ENCODE results near the gene DOP1A. TPM values are rescaled to one million over a fixed set of nuclear protein-coding genes. Genes with fewer than 3 reads are reported as not detected.

The DOP1A gene
- total RNA-seq, 4 donors from 2014 or later: 30.6 to 43.5 (median 37.9) TPM

- TF ChIP-seq CTCF (IDR thresholded peaks at IDR 0.05) (no peak), POLR2A (IDR thresholded peaks at IDR 0.05) (no peak), EP300 (IDR thresholded peaks at IDR 0.05) (no peak)
- WGBS, 2 donors: 95% methylated on average over 2 of the region's 2 CpGs
- Histone ChIP-seq H3K27ac (no peak overlapping the region), H3K36me3 (peaks cover 0 to 94% (median 19%) of the 10 kb centered on the region in 3 donors), H3K9me3 (no peaks in the 10 kb centered on the region), H3K4me1 (no peaks in the 10 kb centered on the region), H3K4me3 (no peak overlapping the region), H3K27me3 (no peaks in the 10 kb centered on the region)
- DNase-seq (ENCODE audit: low spot score in 2 of 2): no peak
Measured at GRCh38 chr6:83127976-83128375, 60.5 kb downstream of the DOP1A start.

GRCh38 chr6:83132121-83132520 lies 64.7 kb downstream of the DOP1A start:
- Histone ChIP-seq H3K4me3 (no peak overlapping the region), H3K27ac (no peak overlapping the region), H3K9me3 (no peaks in the 10 kb centered on the region), H3K4me1 (no peaks in the 10 kb centered on the region), H3K36me3 (peaks cover 0 to 83% (median 10%) of the 10 kb centered on the region in 3 donors), H3K27me3 (no peaks in the 10 kb centered on the region)
- TF ChIP-seq EP300 (IDR thresholded peaks at IDR 0.05): no peak
- no peak for DNase-seq (ENCODE audit: low spot score in 2 of 2)
- 92 to 94% methylated on average over 3 of the region's 3 CpGs for WGBS, 2 donors

- 88 to 93% methylated on average over 5 of the region's 5 CpGs for WGBS, 2 donors
Measured at GRCh38 chr6:83138118-83138722, 70.7 kb downstream of the DOP1A start.

GRCh38 chr6:83138758-83139157 lies 71.3 kb downstream of the DOP1A start:
- no peaks in the 10 kb centered on the region for H3K9me3 ChIP-seq
- TF ChIP-seq EP300 (IDR thresholded peaks at IDR 0.05) (no peak), CTCF (IDR thresholded peaks at IDR 0.05) (no peak), POLR2A (IDR thresholded peaks at IDR 0.05) (no peak)
- DNase-seq (ENCODE audit: low spot score in 2 of 2): no peak
- H3K36me3 ChIP-seq: peaks cover 0 to 92% (median 0%) of the 10 kb centered on the region in 3 donors
- no peak overlapping the region for H3K4me3 ChIP-seq
- WGBS, 2 donors: 79 to 88% methylated on average over 3 of the region's 3 CpGs
- no peaks in the 10 kb centered on the region for H3K27me3 ChIP-seq
- H3K27ac ChIP-seq: no peak overlapping the region
- H3K4me1 ChIP-seq: no peaks in the 10 kb centered on the region

More at GRCh38 chr6:83138118-83138722, 70.7 kb downstream of the DOP1A start:
- Histone ChIP-seq H3K36me3 (peaks cover 0 to 86% (median 0%) of the 10 kb centered on the region in 3 donors), H3K4me1 (no peaks in the 10 kb centered on the region), H3K27me3 (no peaks in the 10 kb centered on the region), H3K27ac (no peak overlapping the region), H3K4me3 (no peak overlapping the region), H3K9me3 (no peaks in the 10 kb centered on the region)
- no peak for TF ChIP-seq CTCF (IDR thresholded peaks at IDR 0.05)
- no peak for TF ChIP-seq POLR2A (IDR thresholded peaks at IDR 0.05)
- no peak for TF ChIP-seq EP300 (IDR thresholded peaks at IDR 0.05)
- DNase-seq (ENCODE audit: low spot score in 2 of 2): no peak

GRCh38 chr6:83151114-83151513 lies 83.6 kb downstream of the DOP1A start:
- TF ChIP-seq CTCF (IDR thresholded peaks at IDR 0.05) (no peak), EP300 (IDR thresholded peaks at IDR 0.05) (no peak), POLR2A (IDR thresholded peaks at IDR 0.05) (no peak)
- no peak for DNase-seq (ENCODE audit: low spot score in 2 of 2)
- WGBS, 2 donors: 92 to 96% methylated on average over 2 of the region's 2 CpGs
- H3K27ac ChIP-seq: no peak overlapping the region
- no peaks in the 10 kb centered on the region for H3K27me3 ChIP-seq
- H3K4me1 ChIP-seq: no peaks in the 10 kb centered on the region
- peaks cover 0 to 78% (median under 1%) of the 10 kb centered on the region in 3 donors for H3K36me3 ChIP-seq
- H3K9me3 ChIP-seq: no peaks in the 10 kb centered on the region
- H3K4me3 ChIP-seq: no peak overlapping the region

All from tibial nerve (tissue), 4 donors.